NCI-H2196 treated with DMSO at 0.1 percent for 48 hours (cell line): ENCODE results near the gene ANKRD62.
"Not testable (repeated sequence)": the region's sequence is repeated elsewhere in the genome, so short reads cannot be mapped to it uniquely, and the experiment has no call there.

Experiments
- DNase-seq: peaks from one replicate; lab custom pipeline; 2025; ENCODE audit not compliant: unreplicated experiment; lab: John Stamatoyannopoulos, UW

ANKRD62 gene

DNA sequence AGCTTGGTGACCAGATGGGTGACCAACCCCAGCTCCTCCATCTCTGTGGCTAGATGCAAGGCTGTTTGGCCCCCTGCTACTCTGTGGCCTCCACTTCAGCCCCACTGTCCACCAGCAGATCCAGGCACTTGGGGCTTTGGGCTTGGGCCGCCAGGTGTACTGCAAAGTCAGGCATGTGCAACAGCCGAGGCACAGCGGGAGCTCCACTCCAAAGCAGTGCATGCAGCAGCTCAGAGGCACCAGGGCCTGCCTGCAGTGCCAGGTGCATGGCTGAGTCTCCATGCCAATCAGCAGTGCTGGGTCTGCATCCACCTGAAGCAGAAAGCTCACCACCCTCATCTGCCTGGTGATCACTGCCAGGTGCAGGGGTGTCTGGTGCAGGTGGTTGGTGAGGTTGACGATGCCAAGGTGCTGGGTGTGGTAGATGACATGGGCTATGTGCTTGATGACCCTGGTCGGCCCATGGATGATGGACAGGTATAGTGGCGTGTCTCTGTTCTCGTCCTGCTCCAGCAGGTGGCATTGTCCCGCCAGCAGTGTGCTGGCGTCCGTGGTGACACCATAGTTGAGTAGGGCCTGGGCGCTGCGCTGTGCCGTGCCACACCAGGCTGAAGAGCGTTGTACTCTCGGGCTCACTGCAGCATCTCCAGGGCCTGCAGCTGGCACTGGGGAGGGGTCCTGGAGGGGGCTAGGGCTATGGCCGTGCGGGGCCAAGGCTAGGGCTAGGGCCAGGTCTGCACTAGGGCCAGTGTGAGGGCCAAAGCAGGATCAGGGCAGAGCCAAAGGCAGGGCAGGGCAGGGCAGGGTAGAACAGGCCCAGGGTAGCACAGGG lies 1.0 kb upstream of the ANKRD62 start:
- DNase-seq, result peak; percentile 41

DNA sequence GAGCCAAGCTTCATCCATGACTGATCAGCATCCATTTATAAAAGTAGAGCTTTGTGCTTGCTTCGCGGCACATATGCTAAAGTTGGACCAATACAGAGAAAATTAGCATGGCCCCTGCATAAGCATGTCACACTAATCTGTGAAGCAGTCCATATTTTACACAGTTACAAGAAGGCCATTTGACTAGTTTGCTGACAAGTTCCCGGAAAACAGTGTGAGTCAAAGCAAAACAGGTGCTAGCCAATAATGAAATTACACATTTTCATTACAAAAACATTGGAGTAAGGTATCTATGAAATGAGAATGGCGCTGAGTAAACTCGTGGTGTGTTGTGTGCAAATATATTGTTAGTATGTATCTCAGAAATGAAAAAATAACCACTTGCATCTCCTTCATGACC lies 4.7 kb downstream of the ANKRD62 start:
- DNase-seq, result no peak

DNA sequence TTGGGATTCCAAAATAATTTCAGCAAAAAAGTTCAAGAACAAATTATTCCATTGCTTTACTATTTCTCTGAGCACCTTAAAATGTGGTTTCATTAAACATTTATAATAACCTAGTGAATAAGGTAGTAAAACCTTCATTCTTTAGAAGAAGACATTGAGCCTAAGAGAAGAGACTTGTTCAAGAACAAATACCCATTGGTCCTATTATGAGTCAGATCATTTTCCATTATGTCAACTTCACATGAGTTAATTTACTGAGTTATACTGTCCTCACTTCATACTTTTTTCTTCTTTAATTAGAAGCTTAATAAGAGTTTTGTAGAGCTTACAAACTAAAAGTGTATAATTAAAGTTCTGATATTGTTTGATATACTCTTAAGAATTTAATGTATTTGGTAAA lies 5.5 kb downstream of the ANKRD62 start:
- DNase-seq, result no peak

DNA sequence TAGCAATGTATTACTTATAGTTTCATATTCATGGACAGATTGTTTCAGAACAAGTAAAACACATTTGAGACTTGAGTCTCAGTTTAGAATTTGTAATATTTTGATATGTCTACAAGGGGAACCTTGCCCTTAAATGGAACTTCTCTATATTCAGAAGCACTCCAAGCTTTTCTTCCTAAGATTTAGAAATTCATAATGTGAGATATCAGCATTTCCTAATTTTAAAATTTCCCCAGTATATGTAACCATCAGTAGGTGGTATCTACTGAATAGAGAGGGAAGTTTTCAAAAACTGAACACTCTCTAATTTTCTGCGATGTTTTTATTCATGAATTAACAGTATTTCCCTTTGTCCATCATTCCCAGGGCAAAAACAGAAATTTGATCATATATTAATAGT lies 7.6 kb downstream of the ANKRD62 start:
- no peak for DNase-seq

DNA sequence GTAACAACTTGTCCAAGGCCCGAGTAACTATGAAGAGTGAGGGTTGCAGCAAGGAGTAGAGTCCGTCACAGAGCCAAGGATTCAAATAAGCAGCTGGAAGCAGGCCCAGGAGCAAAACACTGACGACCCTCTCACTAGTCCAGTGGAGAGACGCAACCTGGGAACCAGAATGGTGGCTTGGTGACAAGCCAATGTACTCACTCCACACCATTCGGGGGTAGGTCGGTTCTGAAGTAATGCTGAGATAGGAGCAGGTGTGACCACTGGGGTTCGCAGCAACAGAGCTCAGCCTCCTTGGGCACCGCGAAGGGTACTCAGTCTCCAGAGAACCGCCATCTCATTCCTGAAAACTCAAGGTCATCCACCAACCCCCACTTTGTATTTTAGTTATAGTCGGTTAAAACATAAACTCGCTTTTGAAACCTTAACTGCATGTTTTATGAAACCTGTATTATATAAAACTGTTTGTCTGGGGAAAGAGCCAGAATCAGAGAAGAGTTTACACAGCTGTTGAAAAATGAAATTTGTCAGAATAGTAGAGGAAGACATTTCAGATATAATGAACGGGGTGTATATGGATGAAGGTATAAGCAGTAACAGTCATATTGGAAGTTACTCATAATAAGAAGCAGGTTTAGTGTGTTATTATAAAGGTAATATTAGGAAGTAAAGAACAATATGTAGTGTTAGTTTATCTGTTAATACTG lies 8.6 kb downstream of the ANKRD62 start:
- DNase-seq, result no peak

DNA sequence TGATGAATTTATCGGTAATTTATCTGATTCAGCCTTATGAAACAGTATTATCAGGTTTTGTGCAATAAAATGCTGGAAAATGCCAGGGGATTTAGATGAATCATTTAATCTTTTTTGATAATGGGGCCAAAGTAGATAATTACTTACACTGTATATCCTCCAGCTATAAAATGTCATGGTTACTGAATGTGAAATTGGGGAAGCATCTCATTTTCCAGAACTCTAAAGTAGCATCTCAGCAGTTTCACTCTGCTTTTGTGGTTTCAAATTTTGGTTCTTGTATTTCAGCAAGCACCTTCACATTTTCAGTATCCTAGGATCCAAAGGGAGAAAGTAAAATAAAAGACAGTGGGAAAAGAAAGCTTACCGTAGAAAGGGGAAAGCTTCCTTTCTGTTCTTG lies 12.8 kb downstream of the ANKRD62 start:
- no peak for DNase-seq

DNA sequence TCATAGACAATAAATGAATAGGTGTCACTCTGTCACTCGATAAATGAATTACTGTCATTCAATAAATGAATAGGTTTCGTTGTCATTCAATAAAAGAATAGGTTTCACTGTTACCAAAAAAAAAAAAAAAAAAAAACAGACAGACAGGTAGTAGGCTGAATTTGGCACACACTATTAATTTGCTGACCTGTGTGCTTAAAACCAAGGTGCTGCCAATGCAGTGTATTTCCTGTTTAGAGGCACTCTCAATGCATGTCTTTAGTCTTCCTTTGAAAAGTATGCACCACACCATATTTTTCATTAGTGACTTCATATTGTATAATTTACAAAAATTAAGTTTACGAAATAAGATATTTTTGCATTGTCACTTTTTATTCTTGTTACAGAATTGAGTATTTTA lies 16.2 kb downstream of the ANKRD62 start:
- no peak for DNase-seq

DNA sequence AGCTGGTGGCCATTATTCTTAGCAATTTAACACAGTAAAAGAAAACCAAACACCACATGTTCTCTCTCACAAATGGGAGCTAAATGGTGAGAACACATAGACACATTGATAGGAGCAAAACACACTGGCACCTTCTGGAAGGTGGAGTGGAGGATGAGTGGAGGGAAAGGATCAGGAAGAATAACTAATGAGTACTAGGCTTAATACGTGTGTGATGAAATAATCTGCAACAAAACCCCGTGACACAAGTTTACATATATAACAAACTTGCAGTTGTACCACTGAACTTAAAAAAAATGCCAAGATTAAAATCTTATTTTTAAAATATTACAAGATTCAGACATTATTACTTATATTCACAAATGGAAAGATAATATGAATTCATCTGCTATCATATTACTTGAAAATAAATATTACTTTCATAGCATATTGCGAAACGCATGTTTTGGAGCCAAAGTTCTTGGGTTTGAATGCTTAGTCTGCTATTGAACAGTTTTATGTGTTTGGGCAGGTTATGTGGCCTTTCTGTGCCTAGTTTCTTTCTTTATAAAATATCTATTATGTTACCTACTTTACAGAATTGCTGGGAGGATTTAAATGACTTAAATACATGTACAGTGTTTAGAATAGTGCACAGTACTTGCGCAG lies 20.5 kb downstream of the ANKRD62 start:
- peak; percentile 11 for DNase-seq

DNA sequence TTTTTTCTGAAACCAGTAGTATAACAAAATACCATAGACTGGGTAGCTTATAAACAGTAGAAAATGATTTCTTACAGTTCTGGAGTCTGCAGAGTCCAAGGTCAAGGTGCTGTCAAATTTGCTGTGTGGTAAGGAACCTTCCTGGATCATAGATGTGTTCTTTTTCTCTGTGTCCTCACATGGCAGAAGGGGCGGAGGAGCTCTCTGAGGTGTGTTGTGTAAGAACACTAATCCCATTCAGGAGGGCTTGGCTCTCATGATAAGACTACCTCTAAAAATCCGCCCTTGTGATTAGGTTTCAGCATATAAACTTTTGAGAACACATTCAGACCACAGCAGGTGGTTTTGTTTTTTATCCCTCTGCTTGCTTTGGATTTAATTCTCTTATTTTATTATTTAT lies 25.7 kb downstream of the ANKRD62 start:
- no peak for DNase-seq

DNA sequence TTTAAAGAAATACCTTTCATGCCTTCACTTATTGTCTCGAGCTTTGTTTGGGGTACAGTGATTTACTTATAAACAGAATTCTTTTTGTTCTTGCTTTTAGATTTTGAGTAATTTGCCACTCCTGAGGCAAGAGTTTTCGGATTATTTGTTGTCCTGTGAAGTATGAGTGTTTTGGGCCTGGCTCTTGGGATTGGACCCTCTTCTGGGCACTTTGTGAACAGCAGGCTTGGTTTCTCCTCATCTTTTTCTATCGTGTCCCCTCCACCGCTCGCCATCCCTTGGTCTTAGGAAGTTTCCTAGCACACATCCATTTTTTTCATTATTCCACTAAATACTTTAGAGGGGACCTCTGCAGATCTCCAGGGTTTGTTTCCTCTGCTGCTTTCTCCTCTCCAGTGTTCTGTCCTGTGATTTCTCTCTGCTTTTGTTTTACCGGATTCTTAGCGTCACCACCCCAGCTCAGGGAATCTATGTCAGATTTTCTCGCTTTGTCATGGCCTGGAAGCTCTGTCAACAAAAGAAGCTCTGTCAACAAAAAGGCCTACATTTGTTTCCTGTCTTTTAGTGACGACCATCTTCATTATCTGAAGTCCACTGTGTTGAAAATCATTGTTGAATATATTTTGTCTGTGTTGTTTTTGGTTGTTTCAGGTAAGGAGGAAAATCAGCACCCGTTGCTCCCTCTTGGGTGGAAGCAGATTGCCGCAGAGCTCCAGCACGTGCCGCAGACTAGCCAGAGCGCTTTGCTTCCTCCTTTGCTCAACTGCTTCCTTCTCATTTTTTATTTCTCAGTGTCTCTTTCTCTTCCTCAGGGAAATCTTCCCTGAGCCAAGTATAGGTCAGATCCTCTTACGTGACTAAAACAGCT lies 27.8 kb downstream of the ANKRD62 start:
- DNase-seq, result no peak

DNA sequence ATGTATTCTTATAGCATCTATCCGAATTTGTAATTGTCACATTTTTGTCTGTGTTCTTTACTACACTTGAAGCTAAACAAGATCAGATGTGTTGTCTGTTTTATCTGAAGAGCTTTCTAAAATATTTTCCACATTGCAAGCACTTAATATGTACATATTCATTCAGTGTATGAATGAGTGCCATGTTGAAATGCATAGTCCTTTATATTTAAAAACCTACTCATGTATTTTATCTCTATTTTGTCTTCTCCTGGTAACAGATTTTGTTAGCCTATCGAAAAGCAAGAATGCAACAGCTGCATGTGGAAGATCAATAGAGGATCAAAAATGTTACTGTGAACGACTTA lies 28.4 kb downstream of the ANKRD62 start:
- not testable (repeated sequence) for DNase-seq

DNA sequence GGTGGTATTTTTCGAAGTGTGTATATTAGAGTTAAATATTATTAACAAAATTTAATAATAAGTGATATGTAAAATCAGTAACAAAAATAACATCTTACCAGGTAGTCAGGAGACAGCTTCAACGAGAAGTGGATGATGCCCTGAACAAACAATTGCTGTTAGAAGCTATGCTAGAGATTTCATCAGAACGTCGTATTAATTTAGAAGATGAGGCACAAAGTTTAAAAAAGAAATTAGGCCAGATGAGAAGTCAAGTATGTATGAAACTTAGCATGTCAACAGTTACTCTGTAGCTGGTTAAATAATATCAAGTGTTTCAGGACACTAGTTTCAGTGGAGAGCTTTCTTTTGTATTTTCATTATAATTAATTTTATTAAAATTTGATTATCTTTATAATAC lies 34.0 kb downstream of the ANKRD62 start:
- DNase-seq, result not testable (repeated sequence)

DNA sequence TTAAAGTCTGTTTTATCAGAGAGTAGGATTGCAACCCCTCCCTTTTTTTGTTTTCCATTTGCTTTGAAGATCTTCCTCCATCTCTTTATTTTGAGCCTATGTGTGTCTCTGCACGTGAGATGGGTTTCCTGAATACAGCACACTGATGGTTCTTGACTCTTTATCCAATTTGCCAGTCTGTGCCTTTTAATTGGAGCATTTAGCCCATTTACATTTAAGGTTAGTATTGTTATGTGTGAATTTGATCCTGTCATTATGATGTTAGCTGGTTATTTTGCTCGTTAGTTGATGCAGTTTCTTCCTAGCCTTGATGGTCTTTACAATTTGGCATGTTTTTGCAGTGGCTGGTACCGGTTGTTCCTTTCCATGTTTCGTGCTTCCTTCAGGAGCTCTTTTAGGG lies 45.2 kb downstream of the ANKRD62 start:
- not testable (repeated sequence) for DNase-seq

DNA sequence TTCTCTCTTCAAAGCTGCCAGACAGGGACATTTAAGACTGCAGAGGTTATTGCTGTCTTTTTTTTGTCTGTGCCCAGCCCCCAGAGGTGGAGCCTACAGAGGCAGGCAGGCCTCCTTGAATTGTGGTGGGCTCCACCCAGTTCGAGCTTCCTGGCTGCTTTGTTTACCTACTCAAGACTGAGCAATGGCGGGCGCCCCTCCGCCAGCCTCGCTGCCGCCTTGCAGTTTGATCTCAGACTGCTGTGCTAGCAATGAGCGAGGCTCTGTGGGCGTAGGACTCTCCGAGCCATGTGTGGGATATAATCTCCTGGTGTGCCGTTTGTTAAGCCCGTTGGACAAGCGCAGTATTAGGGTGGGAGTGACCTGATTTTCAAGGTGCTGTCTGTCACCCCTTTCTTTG lies 47.2 kb downstream of the ANKRD62 start:
- DNase-seq, result not testable (repeated sequence)

DNA sequence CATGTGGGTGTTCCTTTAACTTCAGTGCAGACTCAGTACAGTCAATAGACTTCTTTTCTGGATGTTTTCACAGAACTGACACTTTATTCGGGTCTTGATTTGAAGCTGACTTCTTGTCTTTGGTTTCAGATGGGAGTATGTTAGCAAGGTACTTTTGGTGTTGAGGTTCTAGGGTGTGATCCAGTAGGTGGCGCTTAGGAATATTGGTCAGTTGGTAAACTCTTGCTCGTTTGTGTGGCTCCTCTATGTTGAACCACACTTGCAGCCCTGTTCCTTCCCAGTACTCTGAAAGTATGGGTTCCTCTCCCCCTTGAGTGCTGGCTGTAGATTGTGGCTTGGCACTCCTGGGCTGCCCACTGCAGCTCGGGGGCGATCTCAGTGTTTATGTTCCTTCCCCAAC lies 48.1 kb downstream of the ANKRD62 start:
- not testable (repeated sequence) for DNase-seq

DNA sequence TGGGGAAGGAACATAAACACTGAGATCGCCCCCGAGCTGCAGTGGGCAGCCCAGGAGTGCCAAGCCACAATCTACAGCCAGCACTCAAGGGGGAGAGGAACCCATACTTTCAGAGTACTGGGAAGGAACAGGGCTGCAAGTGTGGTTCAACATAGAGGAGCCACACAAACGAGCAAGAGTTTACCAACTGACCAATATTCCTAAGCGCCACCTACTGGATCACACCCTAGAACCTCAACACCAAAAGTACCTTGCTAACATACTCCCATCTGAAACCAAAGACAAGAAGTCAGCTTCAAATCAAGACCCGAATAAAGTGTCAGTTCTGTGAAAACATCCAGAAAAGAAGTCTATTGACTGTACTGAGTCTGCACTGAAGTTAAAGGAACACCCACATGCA lies 55.8 kb downstream of the ANKRD62 start:
- not testable (repeated sequence) for DNase-seq

DNA sequence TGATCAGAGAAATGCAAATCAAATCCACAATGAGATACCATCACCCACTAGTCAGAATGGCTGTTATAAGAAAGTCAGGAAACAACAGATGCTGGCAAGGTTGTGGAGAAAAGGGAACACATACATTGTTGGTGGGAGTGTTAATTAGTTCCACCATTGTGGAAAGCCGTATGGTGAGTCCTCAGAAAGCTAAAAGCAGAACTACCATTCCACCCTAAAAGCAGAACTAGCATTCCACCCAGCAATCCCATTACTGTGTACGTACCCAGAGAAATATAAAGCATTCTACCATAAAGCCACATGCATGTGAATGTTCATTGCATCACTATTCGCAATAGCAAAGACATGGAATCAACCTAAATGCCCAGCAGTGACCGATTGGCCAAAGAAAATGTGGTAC lies 60.7 kb downstream of the ANKRD62 start:
- DNase-seq, result no peak

DNA sequence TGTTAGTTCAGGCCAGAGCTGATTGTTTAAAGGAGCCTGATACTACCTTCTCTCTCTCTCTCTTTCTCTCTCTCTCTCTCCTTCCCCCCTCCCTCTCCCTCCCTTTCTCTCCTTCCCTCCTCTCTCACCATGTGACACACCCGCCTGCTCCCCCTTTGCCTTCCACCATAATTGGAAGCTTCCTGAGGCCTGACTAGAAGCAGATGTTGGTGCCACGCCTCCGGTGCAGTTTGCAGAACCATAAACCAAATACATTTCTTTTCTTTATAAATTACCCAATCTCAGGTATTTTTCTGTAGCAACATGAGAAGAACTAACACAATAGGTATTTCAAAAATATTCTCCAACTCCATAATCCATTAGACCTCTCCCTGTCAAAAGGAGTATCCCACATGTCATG lies 62.4 kb downstream of the ANKRD62 start:
- DNase-seq, result no peak

DNA sequence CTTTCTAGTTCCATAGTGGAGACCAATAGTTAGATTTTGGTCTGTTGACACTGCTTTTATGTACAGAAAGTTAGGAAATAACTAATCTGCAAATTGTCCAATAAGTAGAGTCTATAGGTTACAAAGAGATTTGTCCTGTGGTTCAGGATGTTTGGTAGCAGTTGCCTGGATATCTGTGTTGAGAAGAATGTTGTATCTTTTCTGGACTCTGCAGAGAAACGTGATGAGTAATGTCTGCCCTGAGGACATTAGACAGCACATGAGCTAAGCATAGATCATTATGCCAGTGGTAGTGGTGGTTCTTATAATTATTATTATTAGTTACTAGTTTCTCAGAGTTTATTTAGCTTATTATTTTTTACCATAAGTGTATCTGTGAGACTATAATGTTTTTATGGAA lies 65.8 kb downstream of the ANKRD62 start:
- no peak for DNase-seq

DNA sequence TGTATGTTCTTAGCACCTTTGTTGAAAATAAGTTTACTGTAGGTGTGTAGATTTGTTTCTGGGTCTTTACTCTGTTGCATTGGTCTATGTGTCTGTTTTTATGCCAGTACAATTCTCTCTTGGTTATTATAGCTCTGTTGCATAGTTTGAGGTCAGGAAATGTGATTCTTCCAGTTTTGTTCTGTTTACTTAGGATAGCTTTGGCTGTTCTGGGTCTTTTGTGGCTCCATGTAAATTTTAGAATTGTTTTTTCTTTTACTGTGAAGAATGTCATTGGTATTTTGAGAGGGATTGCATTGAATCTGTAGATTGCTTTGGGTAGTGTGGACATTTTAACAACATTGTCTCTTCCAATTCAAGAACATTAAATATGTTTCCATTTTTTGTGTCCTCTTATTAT lies 69.1 kb downstream of the ANKRD62 start:
- no peak for DNase-seq
